ENCODE results near the gene C1orf159.

The C1orf159 gene

GRCh38 chr1:1132956-1133750 is 17.3 kb upstream of the C1orf159 start:
- Histone ChIP-seq H3K36me3 (ENCODE audit: low read depth) (no peaks in the 10 kb centered on the region), H3K27ac (ENCODE audit: poor library complexity, severe bottlenecking) (no peak overlapping the region), H3K4me1 (ENCODE audit: insufficient read depth, poor library complexity, severe bottlenecking) (no peaks in the 10 kb centered on the region), H3K27me3 (ENCODE audit: insufficient read depth, poor library complexity, severe bottlenecking) (peaks cover 14% of the 10 kb centered on the region), H3K9me3 (ENCODE audit: severe bottlenecking) (no peaks in the 10 kb centered on the region), H3K4me3 (ENCODE audit: severe bottlenecking) (no peak overlapping the region)
- no peak for DNase-seq (ENCODE audit: low spot score)
- TF ChIP-seq CTCF (IDR thresholded peaks at IDR 0.05; ENCODE audit: poor library complexity, severe bottlenecking): no peak
- ATAC-seq (ENCODE audit: low read depth): no peak

GRCh38 chr1:1132042-1132950 is 16.4 kb upstream of the C1orf159 start:
- Histone ChIP-seq H3K9me3 (ENCODE audit: severe bottlenecking) (no peaks in the 10 kb centered on the region), H3K36me3 (ENCODE audit: low read depth) (no peaks in the 10 kb centered on the region), H3K27ac (ENCODE audit: poor library complexity, severe bottlenecking) (no peak overlapping the region), H3K4me1 (ENCODE audit: insufficient read depth, poor library complexity, severe bottlenecking) (no peaks in the 10 kb centered on the region), H3K27me3 (ENCODE audit: insufficient read depth, poor library complexity, severe bottlenecking) (peaks cover 12% of the 10 kb centered on the region), H3K4me3 (ENCODE audit: severe bottlenecking) (no peak overlapping the region)
- TF ChIP-seq CTCF (IDR thresholded peaks at IDR 0.05; ENCODE audit: poor library complexity, severe bottlenecking): no peak
- DNase-seq (ENCODE audit: low spot score): no peak
- no peak for ATAC-seq (ENCODE audit: low read depth)

- H3K27ac ChIP-seq (ENCODE audit: poor library complexity, severe bottlenecking): no peak overlapping the region
- TF ChIP-seq CTCF (IDR thresholded peaks at IDR 0.05; ENCODE audit: poor library complexity, severe bottlenecking): no peak
- no peak for DNase-seq (ENCODE audit: low spot score)
- H3K4me3 ChIP-seq (ENCODE audit: severe bottlenecking): no peak overlapping the region
- H3K9me3 ChIP-seq (ENCODE audit: severe bottlenecking): no peaks in the 10 kb centered on the region
- no peaks in the 10 kb centered on the region for H3K36me3 ChIP-seq (ENCODE audit: low read depth)
- no peak for ATAC-seq (ENCODE audit: low read depth)
- H3K4me1 ChIP-seq (ENCODE audit: insufficient read depth, poor library complexity, severe bottlenecking): no peaks in the 10 kb centered on the region
- H3K27me3 ChIP-seq (ENCODE audit: insufficient read depth, poor library complexity, severe bottlenecking): no peaks in the 10 kb centered on the region
Observed at GRCh38 chr1:1130206-1131120, 14.6 kb upstream of the C1orf159 start.

DNA sequence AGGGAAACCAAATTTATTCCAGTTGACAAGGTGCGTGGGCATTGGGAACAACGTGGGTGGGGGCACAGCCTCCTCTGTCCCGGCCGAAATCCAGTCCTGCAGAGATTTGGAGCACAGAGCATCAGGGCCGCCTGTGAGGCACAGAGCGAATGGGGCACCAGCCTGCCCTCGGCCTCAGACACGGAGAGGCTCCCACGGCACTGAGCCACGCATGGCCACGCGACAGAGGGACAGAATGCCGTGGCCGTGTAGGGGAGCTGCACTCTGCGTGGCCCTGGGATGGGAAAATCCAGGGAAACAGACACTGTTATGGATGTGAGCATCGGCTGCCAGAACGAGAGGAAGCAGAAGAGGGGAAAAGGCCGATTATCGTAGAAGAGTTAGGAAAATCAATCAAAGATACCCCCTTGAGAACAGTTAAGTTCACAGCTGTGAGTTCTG is 13.5 kb upstream of the C1orf159 start:
- Histone ChIP-seq H3K27ac (ENCODE audit: poor library complexity, severe bottlenecking) (no peak overlapping the region), H3K36me3 (ENCODE audit: low read depth) (no peaks in the 10 kb centered on the region), H3K9me3 (ENCODE audit: severe bottlenecking) (no peaks in the 10 kb centered on the region), H3K4me3 (ENCODE audit: severe bottlenecking) (no peak overlapping the region), H3K27me3 (ENCODE audit: insufficient read depth, poor library complexity, severe bottlenecking) (no peaks in the 10 kb centered on the region), H3K4me1 (ENCODE audit: insufficient read depth, poor library complexity, severe bottlenecking) (no peaks in the 10 kb centered on the region)
- TF ChIP-seq CTCF (IDR thresholded peaks at IDR 0.05; ENCODE audit: poor library complexity, severe bottlenecking): no peak
- no peak for DNase-seq (ENCODE audit: low spot score)
- ATAC-seq (ENCODE audit: low read depth): no peak
